SK-N-SH treated with all-trans-retinoic acid at 6 μM for 48 hours (cell line): ENCODE measurements around the gene CACNA1A.
"Not testable (repeated sequence)": the region's sequence is repeated elsewhere in the genome, so short reads cannot be mapped to it uniquely, and the experiment has no call there.

ENCODE experiments used
- ATAC-seq: fragments of 200-7000 bp; cut with Tn5 transposase; 3 replicates; pipeline ENCODE4 v1.9.1; 2020; ENCODE audit warnings: mild to moderate bottlenecking, moderate library complexity
- ARNTL ChIP-seq: fragments of 450-650 bp; formaldehyde crosslinking; IDR thresholded peaks from 2 replicates; pipeline ENCODE4 v1.5.0; 2020; ENCODE audit warnings: low read depth, mild to moderate bottlenecking, moderate library complexity, borderline replicate concordance
- BACH2 ChIP-seq: fragments of 250-450 bp; sonication (Bioruptor Pico); IDR thresholded peaks from 2 replicates; pipeline ENCODE4 v1.9.0; 2021; ENCODE audit warnings: mild to moderate bottlenecking, borderline replicate concordance
- CSDC2 ChIP-seq: fragments of 250-450 bp; sonication (Bioruptor Pico); IDR thresholded peaks from 2 replicates; pipeline ENCODE4 v1.5.0; 2020; ENCODE audit warnings: mild to moderate bottlenecking, moderate library complexity
- ESRRG ChIP-seq: fragments of 250-450 bp; sonication (Bioruptor Pico); IDR thresholded peaks from 2 replicates; pipeline ENCODE4 v1.6.1; 2021; ENCODE audit warnings: mild to moderate bottlenecking
- GLIS3 ChIP-seq: fragments of 250-450 bp; sonication (Bioruptor Pico); IDR thresholded peaks from 2 replicates; pipeline ENCODE4 v1.5.0; 2020; ENCODE audit warnings: mild to moderate bottlenecking, moderate library complexity
- ISL1 ChIP-seq: fragments of 250-450 bp; sonication (Bioruptor Pico); IDR thresholded peaks from 2 replicates; pipeline ENCODE4 v2.1.2; 2022; ENCODE audit warnings: mild to moderate bottlenecking, moderate library complexity
- OSR1 ChIP-seq: fragments of 250-450 bp; sonication (Bioruptor Pico); IDR thresholded peaks from 2 replicates; pipeline ENCODE4 v1.8.0; 2022; ENCODE audit warnings: moderate library complexity, mild to moderate bottlenecking, inconsistent platforms
- PPARA ChIP-seq: fragments of 250-450 bp; sonication (Bioruptor Pico); IDR thresholded peaks from 2 replicates; pipeline ENCODE4 v1.5.0; 2020; ENCODE audit warnings: mild to moderate bottlenecking, borderline replicate concordance
- RARB ChIP-seq: fragments of 250-450 bp; sonication (Bioruptor Pico); IDR thresholded peaks from 2 replicates; pipeline ENCODE4 v1.8.0; 2021; ENCODE audit warnings: mild to moderate bottlenecking, moderate library complexity
- TCF4 ChIP-seq: fragments of 250-450 bp; sonication (Bioruptor Pico); IDR thresholded peaks from 2 replicates; pipeline ENCODE4 v1.8.0; 2021; ENCODE audit warnings: mild to moderate bottlenecking, moderate library complexity, borderline replicate concordance
- TOX ChIP-seq: fragments of 250-450 bp; sonication (Bioruptor Pico); IDR thresholded peaks from 2 replicates; pipeline ENCODE4 v1.8.0; 2021; ENCODE audit warnings: mild to moderate bottlenecking, moderate library complexity, borderline replicate concordance
- ZC3H10 ChIP-seq: fragments of 250-450 bp; sonication (Bioruptor Pico); IDR thresholded peaks from 2 replicates; pipeline ENCODE4 v1.5.1; 2021; ENCODE audit warnings: mild to moderate bottlenecking, moderate library complexity
- ZFP3 ChIP-seq: fragments of 250-450 bp; sonication (Bioruptor Pico); IDR thresholded peaks from 2 replicates; pipeline ENCODE4 v1.5.0; 2020; ENCODE audit warnings: mild to moderate bottlenecking, moderate library complexity
- ZFP30 ChIP-seq: fragments of 450-650 bp; formaldehyde crosslinking; IDR thresholded peaks from 2 replicates; pipeline ENCODE4 v1.5.0; 2022; ENCODE audit warnings: mild to moderate bottlenecking, moderate library complexity
- ZNF70 ChIP-seq: fragments of 450-650 bp; formaldehyde crosslinking; IDR thresholded peaks from 2 replicates; pipeline ENCODE4 v1.5.0; 2020; ENCODE audit warnings: mild to moderate bottlenecking, moderate library complexity
- ZNF8 ChIP-seq: fragments of 450-650 bp; formaldehyde crosslinking; IDR thresholded peaks from 2 replicates; pipeline ENCODE4 v1.5.0; 2020; ENCODE audit warnings: mild to moderate bottlenecking, moderate library complexity
- TF ChIP-seq, protein P1 (sequence below): fragments of 250-450 bp; sonication (Bioruptor Pico); IDR thresholded peaks from 2 replicates; pipeline ENCODE4 v1.5.1; 2020; ENCODE audit warnings: low read depth, mild to moderate bottlenecking, moderate library complexity
- TF ChIP-seq, protein P2 (sequence below): fragments of 250-450 bp; sonication (Bioruptor Pico); IDR thresholded peaks from 2 replicates; pipeline ENCODE4 v1.5.1; 2021; ENCODE audit warnings: mild to moderate bottlenecking, moderate library complexity
- TF ChIP-seq, protein P3 (sequence below): fragments of 250-450 bp; sonication (Bioruptor Pico); IDR thresholded peaks from 2 replicates; pipeline ENCODE4 v1.8.0; 2020; ENCODE audit warnings: mild to moderate bottlenecking, moderate library complexity, borderline replicate concordance
- TF ChIP-seq, protein P4 (sequence below): fragments of 250-450 bp; sonication (Bioruptor Pico); IDR thresholded peaks from 2 replicates; pipeline ENCODE4 v1.5.0; 2020; ENCODE audit warnings: mild to moderate bottlenecking, moderate library complexity

Gene CACNA1A

DNA sequence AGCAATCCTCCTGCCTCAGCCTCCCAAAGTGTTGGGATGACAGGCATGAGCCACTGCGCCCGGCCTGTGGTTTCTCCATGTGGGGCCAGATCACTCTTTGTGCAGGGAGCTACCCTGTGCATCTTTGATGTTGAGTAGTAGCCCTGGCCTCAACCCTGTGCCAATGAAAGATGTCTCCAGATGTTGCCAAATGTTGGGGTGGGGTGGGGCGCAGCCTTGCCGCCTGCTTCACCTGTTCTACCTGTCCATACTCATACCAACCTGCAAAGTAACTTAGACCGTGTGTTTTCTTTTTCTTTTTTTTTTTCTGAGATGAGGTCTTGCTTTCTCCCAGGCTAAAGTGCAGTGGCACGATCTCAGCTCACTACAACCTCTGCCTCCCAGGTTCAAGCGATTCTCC lies 335.1 kb downstream of the CACNA1A start (continued):
- TF ChIP-seq, protein P1, sequence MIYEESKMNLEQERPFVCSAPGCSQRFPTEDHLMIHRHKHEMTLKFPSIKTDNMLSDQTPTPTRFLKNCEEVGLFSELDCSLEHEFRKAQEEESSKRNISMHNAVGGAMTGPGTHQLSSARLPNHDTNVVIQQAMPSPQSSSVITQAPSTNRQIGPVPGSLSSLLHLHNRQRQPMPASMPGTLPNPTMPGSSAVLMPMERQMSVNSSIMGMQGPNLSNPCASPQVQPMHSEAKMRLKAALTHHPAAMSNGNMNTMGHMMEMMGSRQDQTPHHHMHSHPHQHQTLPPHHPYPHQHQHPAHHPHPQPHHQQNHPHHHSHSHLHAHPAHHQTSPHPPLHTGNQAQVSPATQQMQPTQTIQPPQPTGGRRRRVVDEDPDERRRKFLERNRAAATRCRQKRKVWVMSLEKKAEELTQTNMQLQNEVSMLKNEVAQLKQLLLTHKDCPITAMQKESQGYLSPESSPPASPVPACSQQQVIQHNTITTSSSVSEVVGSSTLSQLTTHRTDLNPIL (CRISPR knock-in tag) = no peak
- TF ChIP-seq ZNF70 (CRISPR knock-in tag) = no peak
- no peak for TF ChIP-seq TCF4

DNA sequence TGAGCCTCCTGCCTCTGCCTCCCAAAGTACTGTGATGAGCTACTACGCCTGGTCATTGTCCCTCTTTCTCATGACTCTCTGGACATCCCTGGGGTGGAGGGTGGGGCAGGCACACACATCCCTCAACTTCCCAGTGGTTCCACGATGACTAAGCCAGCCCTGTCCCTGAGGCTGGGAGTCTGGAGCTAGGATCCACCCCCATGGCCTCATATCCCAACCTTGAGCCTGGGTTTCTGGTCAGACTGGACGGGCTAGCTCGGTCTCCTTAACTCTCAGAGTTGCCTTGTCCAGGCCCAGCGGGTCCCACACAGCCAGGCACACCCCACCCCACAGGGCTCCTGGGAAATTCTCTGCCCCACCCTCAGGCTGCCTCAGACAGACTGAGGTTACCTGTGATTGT lies 336.5 kb downstream of the CACNA1A start:
- ATAC-seq = no peak
- TF ChIP-seq RARB (CRISPR knock-in tag) (no peak), TOX (CRISPR knock-in tag) (no peak), ZC3H10 (CRISPR knock-in tag) (no peak), ISL1 (no peak), GLIS3 (CRISPR knock-in tag) (no peak), ESRRG (CRISPR knock-in tag) (no peak), PPARA (CRISPR knock-in tag) (no peak), OSR1 (no peak), ZNF70 (CRISPR knock-in tag) (no peak), BACH2 (CRISPR knock-in tag) (no peak)
- TF ChIP-seq, protein P2, sequence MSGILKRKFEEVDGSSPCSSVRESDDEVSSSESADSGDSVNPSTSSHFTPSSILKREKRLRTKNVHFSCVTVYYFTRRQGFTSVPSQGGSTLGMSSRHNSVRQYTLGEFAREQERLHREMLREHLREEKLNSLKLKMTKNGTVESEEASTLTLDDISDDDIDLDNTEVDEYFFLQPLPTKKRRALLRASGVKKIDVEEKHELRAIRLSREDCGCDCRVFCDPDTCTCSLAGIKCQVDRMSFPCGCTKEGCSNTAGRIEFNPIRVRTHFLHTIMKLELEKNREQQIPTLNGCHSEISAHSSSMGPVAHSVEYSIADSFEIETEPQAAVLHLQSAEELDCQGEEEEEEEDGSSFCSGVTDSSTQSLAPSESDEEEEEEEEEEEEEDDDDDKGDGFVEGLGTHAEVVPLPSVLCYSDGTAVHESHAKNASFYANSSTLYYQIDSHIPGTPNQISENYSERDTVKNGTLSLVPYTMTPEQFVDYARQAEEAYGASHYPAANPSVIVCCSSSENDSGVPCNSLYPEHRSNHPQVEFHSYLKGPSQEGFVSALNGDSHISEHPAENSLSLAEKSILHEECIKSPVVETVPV (CRISPR knock-in tag) = no peak
- TF ChIP-seq, protein P3, sequence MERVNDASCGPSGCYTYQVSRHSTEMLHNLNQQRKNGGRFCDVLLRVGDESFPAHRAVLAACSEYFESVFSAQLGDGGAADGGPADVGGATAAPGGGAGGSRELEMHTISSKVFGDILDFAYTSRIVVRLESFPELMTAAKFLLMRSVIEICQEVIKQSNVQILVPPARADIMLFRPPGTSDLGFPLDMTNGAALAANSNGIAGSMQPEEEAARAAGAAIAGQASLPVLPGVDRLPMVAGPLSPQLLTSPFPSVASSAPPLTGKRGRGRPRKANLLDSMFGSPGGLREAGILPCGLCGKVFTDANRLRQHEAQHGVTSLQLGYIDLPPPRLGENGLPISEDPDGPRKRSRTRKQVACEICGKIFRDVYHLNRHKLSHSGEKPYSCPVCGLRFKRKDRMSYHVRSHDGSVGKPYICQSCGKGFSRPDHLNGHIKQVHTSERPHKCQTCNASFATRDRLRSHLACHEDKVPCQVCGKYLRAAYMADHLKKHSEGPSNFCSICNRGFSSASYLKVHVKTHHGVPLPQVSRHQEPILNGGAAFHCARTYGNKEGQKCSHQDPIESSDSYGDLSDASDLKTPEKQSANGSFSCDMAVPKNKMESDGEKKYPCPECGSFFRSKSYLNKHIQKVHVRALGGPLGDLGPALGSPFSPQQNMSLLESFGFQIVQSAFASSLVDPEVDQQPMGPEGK = no peak
- TF ChIP-seq, protein P4, sequence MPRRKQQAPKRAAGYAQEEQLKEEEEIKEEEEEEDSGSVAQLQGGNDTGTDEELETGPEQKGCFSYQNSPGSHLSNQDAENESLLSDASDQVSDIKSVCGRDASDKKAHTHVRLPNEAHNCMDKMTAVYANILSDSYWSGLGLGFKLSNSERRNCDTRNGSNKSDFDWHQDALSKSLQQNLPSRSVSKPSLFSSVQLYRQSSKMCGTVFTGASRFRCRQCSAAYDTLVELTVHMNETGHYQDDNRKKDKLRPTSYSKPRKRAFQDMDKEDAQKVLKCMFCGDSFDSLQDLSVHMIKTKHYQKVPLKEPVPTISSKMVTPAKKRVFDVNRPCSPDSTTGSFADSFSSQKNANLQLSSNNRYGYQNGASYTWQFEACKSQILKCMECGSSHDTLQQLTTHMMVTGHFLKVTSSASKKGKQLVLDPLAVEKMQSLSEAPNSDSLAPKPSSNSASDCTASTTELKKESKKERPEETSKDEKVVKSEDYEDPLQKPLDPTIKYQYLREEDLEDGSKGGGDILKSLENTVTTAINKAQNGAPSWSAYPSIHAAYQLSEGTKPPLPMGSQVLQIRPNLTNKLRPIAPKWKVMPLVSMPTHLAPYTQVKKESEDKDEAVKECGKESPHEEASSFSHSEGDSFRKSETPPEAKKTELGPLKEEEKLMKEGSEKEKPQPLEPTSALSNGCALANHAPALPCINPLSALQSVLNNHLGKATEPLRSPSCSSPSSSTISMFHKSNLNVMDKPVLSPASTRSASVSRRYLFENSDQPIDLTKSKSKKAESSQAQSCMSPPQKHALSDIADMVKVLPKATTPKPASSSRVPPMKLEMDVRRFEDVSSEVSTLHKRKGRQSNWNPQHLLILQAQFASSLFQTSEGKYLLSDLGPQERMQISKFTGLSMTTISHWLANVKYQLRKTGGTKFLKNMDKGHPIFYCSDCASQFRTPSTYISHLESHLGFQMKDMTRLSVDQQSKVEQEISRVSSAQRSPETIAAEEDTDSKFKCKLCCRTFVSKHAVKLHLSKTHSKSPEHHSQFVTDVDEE (CRISPR knock-in tag) = no peak

DNA sequence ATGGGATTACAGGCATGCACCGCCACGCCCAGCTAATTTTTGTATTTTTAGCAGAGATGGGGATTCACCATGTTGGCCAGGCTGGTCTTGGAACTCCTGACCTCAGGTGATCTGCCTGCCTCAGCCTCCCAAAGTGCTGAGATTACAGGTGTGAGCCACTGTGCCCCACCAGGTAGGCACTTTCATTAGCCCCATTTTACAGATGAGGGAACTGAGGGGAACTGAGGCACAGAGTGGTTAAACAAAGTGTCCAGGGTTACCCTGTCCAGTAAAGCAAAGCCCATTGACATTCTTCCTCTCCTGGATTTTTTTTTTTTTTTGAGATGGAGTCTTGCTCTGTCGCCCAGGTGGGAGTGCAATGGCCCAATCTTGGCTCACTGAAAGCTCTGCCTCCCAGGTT lies 340.1 kb downstream of the CACNA1A start:
- not testable (repeated sequence) for ATAC-seq

DNA sequence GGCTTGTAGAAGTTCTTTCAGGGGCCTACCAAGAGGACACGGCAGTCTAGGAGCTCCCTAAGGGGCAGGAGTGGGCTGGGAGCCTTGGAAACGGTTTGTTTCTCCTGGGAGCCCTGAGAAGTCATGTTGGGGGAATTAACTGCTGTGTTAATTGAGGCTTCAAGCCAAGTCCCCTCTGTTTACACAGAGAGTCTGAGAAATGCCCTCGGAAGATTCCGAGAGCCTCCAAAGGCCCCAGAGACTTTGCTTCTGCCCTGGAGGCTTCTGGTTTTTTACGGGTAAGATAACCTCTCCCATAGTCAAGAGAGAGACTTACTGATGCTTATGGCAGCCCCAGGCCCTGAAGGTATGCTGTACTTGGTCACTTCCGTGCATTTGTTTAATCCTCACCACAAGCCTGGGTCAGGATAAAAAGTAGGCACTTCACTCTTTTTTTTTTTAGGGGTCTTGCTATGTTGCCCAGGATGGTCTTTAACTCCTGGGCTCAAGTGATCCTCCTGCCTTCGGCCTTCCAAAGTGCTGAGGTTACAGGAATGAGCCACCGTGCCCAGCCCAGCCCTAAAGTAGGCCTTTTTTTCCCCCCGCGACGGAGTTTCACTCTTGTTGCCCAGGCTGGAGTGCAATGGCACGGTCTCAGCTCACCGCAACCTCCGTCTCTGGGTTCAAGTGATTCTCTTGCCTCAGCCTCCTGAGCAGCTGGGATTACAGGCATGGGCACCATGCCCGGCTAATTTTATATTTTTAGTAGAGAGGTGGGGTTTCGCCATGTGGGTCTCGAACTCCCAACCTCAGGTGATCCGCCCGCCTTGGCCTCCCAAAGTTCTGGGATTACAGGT lies 340.9 kb downstream of the CACNA1A start:
- no peak for ATAC-seq
- no peak for TF ChIP-seq ARNTL (CRISPR knock-in tag)
- no peak for TF ChIP-seq ZFP30 (CRISPR knock-in tag)
- no peak for TF ChIP-seq ZC3H10 (CRISPR knock-in tag)
- TF ChIP-seq, protein P4 (CRISPR knock-in tag) = no peak
- TF ChIP-seq CSDC2 (CRISPR knock-in tag) = no peak
- no peak for TF ChIP-seq TCF4
- TF ChIP-seq ZFP3 (CRISPR knock-in tag) = no peak
- no peak for TF ChIP-seq ZNF8 (CRISPR knock-in tag)
